Mucosa of gallbladder (tissue), 1 donor: Measurements from ENCODE around the gene ARRB1. TPM values are rescaled to one million over a fixed set of nuclear protein-coding genes. Genes with fewer than 3 reads are reported as not detected.
"Not testable (repeated sequence)": the region's sequence is repeated elsewhere in the genome, so short reads cannot be mapped to it uniquely, and the experiment has no call there.

Source experiments
- DNase-seq: peaks from one replicate; pipeline ENCODE4 v3.0.0-alpha.2; 2020; ENCODE audit warnings: low spot score
- total RNA-seq: library from RNA; stranded (reverse); gene quantifications from one replicate; pipeline ENCODE4 v1.2.1, GENCODE V29; 2021
- donor health status: DM: no; HTN: no; CAD: no.

Gene ARRB1
- total RNA-seq, 1 donor from 2014 or later = 57.7 TPM

GRCh38 chr11:75371949-75372876 lies 20.8 kb upstream of the ARRB1 start:
- DNase-seq = peak; percentile 45

GRCh38 chr11:75369560-75370255 lies 18.2 kb upstream of the ARRB1 start:
- DNase-seq = no peak

GRCh38 chr11:75366826-75367225 lies 15.4 kb upstream of the ARRB1 start:
- DNase-seq = not testable (repeated sequence)

GRCh38 chr11:75365711-75366181 lies 14.3 kb upstream of the ARRB1 start:
- no peak for DNase-seq

GRCh38 chr11:75362285-75362684 lies 10.8 kb upstream of the ARRB1 start:
- not testable (repeated sequence) for DNase-seq

GRCh38 chr11:75356613-75357012 lies 5.2 kb upstream of the ARRB1 start:
- no peak for DNase-seq

GRCh38 chr11:75355051-75355450 lies 3.6 kb upstream of the ARRB1 start:
- no peak for DNase-seq

- DNase-seq = no peak
Measured at GRCh38 chr11:75352588-75353206, 1.2 kb upstream of the ARRB1 start.

- DNase-seq = peak; percentile 67
Measured at GRCh38 chr11:75351791-75352587, 528 bp upstream of the ARRB1 start.

- DNase-seq = no peak
Measured at GRCh38 chr11:75350743-75351540, 519 bp downstream of the ARRB1 start.

GRCh38 chr11:75350122-75350742 lies 1.2 kb downstream of the ARRB1 start:
- no peak for DNase-seq

- no peak for DNase-seq
Measured at GRCh38 chr11:75349521-75350116, 1.8 kb downstream of the ARRB1 start.

- DNase-seq = peak; percentile 59
Measured at GRCh38 chr11:75347781-75348566, 3.5 kb downstream of the ARRB1 start.

- no peak for DNase-seq
Measured at GRCh38 chr11:75346912-75347647, 4.4 kb downstream of the ARRB1 start.

- DNase-seq = no peak
Measured at GRCh38 chr11:75346296-75346695, 5.2 kb downstream of the ARRB1 start.

- DNase-seq = no peak
Measured at GRCh38 chr11:75345455-75346160, 5.9 kb downstream of the ARRB1 start.

- no peak for DNase-seq
Measured at GRCh38 chr11:75344761-75345454, 6.6 kb downstream of the ARRB1 start.
